HG03575 (cell line): ENCODE data around the gene ITSN2.

Experiments used
- ATAC-seq: cut with Tn5 transposase; IDR thresholded peaks from one replicate; pipeline ENCODE4 v1.9.1; 2021; ENCODE audit not compliant: unreplicated experiment, insufficient number of reproducible peaks, low FRiP score; ENCODE audit errors: extremely low read depth

The ITSN2 gene

DNA sequence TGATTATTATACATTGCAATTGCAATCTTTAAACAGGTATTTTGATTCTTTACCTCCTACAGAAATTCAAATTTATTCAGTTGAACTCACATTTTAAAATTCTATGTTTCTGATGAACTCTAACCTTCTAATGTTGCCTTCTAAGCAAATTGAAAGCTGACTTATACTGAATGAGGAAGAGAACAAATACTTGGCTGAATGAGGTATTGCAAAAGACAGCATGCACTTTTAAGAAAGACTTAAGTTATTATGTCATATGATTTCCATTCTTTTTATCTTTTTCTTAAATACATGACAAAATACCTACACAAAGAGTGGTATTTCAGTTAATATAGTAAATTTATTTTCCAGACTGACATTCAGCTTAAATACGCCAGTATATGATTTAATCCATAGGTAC, 120.8 kb downstream of the ITSN2 start:
- ATAC-seq: no peak

GRCh38 chr2:24238158-24238557, 122.2 kb downstream of the ITSN2 start:
- no peak for ATAC-seq

DNA sequence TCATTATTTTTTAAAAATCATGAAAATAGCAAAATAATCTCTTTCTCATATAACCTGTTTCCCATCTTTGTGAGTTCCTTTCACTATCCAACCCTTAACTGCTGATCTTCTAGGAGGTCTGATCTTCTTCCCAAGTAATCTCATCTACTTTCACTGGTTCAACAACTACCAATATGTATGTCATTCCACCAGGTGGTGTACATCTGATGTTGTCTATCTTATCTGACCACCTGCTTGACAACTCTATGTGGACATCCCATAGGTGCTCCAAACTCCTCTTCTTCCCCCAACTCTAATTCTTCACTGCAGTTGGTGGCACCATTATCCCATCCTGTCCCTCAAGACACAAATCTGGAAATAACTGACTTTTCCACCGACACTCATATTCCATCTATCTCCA, 123.0 kb downstream of the ITSN2 start:
- ATAC-seq: no peak

- no peak for ATAC-seq
Measured at GRCh38 chr2:24233321-24233720, 127.0 kb downstream of the ITSN2 start.

- no peak for ATAC-seq
Measured at GRCh38 chr2:24231461-24231881, 128.9 kb downstream of the ITSN2 start.

GRCh38 chr2:24228470-24228869, 131.9 kb downstream of the ITSN2 start:
- ATAC-seq: no peak

DNA sequence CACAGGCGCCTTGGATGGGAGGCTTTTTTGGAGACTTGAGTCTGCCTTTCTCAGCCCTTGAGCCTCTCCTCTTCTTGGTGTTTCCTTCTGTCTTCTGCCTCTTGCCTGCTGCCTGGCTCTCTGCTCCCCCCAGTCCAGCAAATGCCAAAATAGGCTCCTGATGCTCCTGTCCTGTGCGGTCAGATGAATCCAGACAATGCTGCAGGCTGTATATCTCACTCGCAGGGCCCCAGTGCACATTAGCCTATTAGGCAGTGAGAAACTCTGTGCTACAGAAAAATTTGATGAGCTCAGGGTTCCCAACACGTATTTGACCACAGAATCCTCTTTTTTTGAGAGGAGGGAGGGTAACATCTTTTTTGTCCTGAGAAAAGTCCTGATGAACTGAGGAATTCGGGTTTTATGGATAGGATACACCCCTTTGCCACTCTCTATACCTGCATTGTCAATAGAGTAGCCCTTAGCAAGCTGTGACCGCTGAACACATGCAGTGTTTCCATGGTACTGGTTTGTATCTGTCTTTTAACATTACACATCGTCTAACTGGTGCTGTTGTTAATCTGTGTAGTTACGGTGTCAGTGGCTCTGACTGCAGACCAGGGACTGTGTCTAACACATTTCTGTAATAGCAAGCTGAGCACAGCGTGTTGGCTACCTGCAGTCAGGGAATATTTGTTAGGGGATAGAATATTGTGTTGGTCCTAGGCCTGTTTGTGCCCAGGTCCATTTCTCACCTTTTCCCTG, 134.7 kb downstream of the ITSN2 start:
- no peak for ATAC-seq

GRCh38 chr2:24222946-24223345, 137.4 kb downstream of the ITSN2 start:
- ATAC-seq: no peak

GRCh38 chr2:24221343-24222050, 138.8 kb downstream of the ITSN2 start:
- no peak for ATAC-seq

GRCh38 chr2:24220554-24221291, 139.6 kb downstream of the ITSN2 start:
- ATAC-seq: no peak

DNA sequence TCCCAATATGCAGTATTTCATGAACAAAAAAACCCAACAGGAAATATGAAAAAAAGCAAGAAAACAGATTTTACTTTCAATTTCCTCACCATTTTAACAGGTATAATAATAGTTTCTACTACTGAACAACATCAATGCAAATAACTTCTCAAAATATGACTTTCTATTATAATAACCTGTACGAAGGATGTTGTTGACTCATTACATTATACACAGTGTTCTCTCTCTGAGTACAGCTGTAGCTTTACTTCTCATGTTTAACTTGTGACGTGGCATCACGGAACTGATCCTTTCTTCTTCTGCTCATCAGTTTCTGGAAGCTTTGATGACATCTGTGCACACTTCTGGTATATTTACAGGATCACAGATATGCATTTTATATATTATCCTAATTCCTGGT, 145.5 kb downstream of the ITSN2 start:
- peak; percentile 85 for ATAC-seq

GRCh38 chr2:24211408-24211807, 148.9 kb downstream of the ITSN2 start:
- ATAC-seq: no peak

DNA sequence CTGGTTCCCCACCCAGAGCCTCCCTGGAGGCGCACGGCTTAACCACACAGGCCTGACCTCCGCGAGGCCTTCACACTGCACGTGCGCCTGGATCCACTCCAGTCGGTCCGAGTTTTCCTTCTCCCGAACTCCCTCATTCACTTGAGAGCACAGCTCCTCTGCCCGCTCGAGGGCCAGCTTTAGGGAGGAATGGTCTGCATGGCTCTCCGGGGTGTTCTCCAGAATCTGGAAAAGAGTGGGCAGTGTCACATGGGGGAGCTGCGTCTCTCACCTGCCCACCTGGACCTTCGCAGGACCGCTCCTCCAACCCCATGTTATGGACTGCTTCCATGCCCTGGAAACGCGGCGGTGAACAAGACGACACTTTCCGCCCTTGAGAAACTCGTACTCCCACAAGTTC, 149.6 kb downstream of the ITSN2 start:
- no peak for ATAC-seq

GRCh38 chr2:24210106-24210455, 150.3 kb downstream of the ITSN2 start:
- ATAC-seq: no peak

DNA sequence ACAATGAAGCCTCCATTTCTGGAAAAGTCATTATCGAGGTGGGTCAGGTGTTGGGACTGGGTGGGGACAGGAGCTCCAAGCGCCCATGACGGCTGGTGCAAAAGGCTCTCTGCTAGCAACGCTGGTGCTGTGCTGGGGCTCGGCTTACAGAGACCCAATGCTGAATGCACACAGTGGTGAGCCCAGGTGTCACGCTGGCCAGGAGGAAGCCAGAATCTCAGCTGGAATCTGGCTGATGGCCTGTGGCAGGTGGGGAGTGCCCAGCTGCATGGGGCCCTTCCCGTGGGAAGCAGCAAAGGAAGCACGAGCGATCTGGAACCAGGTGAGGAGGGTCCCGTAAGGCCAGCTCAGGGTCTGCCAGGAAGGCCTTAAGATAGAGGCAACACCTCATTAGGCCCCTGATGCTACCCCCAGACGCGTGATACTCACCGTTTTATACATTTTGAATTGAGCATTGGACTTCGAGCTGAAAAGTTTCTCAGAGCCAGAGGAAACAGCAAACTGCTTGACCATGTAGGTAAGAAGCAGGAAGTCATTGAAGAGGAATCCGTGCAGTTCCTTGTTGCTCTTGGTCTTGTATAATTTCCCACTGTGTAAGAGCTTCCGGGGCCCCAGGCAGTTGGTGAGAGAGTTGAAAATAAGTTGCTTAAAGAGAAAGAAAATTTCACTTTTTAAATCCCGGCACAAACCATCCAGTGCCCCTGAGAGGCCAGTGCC, 150.8 kb downstream of the ITSN2 start:
- ATAC-seq: no peak

- no peak for ATAC-seq
Measured at GRCh38 chr2:24208490-24208889, 151.8 kb downstream of the ITSN2 start.

DNA sequence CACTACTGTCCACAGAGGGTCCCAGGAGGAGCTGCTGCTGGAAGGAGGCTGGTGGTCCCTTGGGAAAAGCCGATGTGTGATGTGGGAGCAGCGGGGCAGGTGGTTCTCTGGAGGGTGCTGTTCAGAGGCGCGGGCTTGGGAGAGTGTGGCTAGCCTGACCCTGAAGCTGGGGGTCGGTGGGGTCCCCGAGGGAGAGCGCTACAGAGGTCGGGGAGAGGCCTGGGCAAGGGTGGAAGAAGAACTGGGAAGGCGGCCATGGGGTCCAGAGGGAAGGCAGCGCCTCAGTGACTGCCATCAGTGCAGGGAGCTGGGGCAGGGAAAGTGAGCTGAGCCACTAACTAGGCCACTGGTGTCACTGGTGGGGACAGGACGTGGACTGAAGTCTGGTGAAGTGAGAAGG, 153.0 kb downstream of the ITSN2 start:
- ATAC-seq: no peak

DNA sequence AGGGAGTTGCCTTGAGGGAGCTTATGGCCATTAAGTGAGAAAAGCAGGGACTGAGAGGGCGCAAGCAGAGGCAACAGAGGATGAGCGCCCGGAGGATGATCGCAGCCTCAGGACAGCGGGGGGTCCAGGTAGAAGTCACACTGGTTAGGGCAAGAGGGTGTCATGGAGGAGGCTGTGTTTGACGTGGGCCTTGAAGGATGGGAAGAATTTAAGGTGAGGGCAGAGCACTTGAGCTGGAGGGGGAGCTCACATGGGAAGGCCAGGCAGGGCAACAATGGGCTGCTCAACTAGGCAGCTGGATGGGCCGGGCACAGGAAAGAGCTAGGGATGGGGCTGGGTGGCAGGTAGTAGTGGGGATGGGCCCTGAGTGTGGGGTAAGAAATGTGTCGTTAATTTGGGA, 153.6 kb downstream of the ITSN2 start:
- ATAC-seq: no peak

- ATAC-seq: no peak
Measured at GRCh38 chr2:24206242-24206641, 154.1 kb downstream of the ITSN2 start.
